IMR-90 (cell line): Measurements from ENCODE around the gene CTPS1. TPM values are rescaled to one million over a fixed set of nuclear protein-coding genes. Genes with fewer than 3 reads are reported as not detected.
A peak's percentile ranks its signal among the peaks of the same experiment; 100 is the strongest.

Experiments used
- ATAC-seq: fragments of 200-7000 bp; cut with Tn5 transposase; 2 replicates; pipeline ENCODE4 v1.9.1; 2020; ENCODE audit warnings: low read depth, mild to moderate bottlenecking, moderate library complexity
- BruUV-seq: library from RNA; stranded (reverse); fragments of 400-500 nt; replicated peaks from 2 replicates; lab custom pipeline; 2021; lab: Mats Ljungman, UMichigan
- CTCF ChIA-PET: fragments of 300-600 bp; formaldehyde crosslinking; extraction: SDS; loops from one replicate; lab custom pipeline; 2021; ENCODE audit warnings: antibody characterized with exemption; lab: Yijun Ruan, JAX
- POLR2A ChIA-PET: fragments of 300-600 bp; sonication (Branson Sonifier 250); formaldehyde crosslinking; loops from one replicate; lab custom pipeline; 2022; ENCODE audit warnings: antibody characterized with exemption; ENCODE audit not compliant: unreplicated experiment; lab: Charles Lee
- DNase-seq: peaks from one replicate; pipeline ENCODE4 v3.0.0; 2013
- H2AFZ ChIP-seq: replicated peaks from 2 replicates; pipeline ENCODE3; 2013; ENCODE audit warnings: low read length, mild to moderate bottlenecking; ENCODE audit not compliant: poor library complexity
- H2AK5ac ChIP-seq: 2 replicates; pipeline ENCODE4 v1.6.1; 2013; ENCODE audit warnings: low read depth, low read length, inconsistent platforms
- H2AK9ac ChIP-seq: replicated peaks from 2 replicates; pipeline ENCODE3; 2013; ENCODE audit warnings: mild to moderate bottlenecking, low read depth, low read length, moderate library complexity; ENCODE audit not compliant: poor library complexity
- H2BK120ac ChIP-seq: 2 replicates; pipeline ENCODE4 v1.6.1; 2013; ENCODE audit warnings: low read depth, low read length, inconsistent platforms
- H2BK15ac ChIP-seq: 3 replicates; pipeline ENCODE4 v1.6.1; 2013; ENCODE audit warnings: low read depth, low read length, inconsistent platforms
- H2BK20ac ChIP-seq: 2 replicates; pipeline ENCODE4 v1.6.1; 2013; ENCODE audit warnings: low read depth, mild to moderate bottlenecking, inconsistent platforms, low read length, moderate library complexity
- H2BK5ac ChIP-seq: 2 replicates; pipeline ENCODE4 v1.6.1; 2013; ENCODE audit warnings: mild to moderate bottlenecking, low read depth, low read length, inconsistent platforms; ENCODE audit not compliant: poor library complexity, severe bottlenecking
- H3K14ac ChIP-seq: replicated peaks from 2 replicates; pipeline ENCODE4 v1.6.1; 2013; ENCODE audit warnings: low read depth, low read length, inconsistent platforms
- H3K18ac ChIP-seq: 2 replicates; pipeline ENCODE4 v1.6.1; 2013; ENCODE audit warnings: low read depth, low read length, control low read depth
- H3K23ac ChIP-seq: 2 replicates; pipeline ENCODE4 v1.6.1; 2013; ENCODE audit warnings: low read depth, low read length, inconsistent platforms
- H3K27ac ChIP-seq: 2 replicates; pipeline ENCODE4 v1.5.1; 2013; ENCODE audit warnings: mild to moderate bottlenecking, control low read depth, low read length; ENCODE audit not compliant: insufficient read depth
- H3K27me3 ChIP-seq: 2 replicates; pipeline ENCODE4 v1.6.1; 2013; ENCODE audit warnings: low read length; ENCODE audit not compliant: control insufficient read depth, insufficient read depth
- H3K36me3 ChIP-seq: 2 replicates; pipeline ENCODE4 v1.6.1; 2013; ENCODE audit warnings: low read length, mixed read lengths; ENCODE audit not compliant: control insufficient read depth, insufficient read depth
- H3K4ac ChIP-seq: 2 replicates; pipeline ENCODE4 v1.6.1; 2013; ENCODE audit warnings: low read depth, low read length, inconsistent platforms
- H3K4me1 ChIP-seq: 2 replicates; pipeline ENCODE4 v1.6.1; 2013; ENCODE audit warnings: low read length, mixed read lengths; ENCODE audit not compliant: control insufficient read depth, insufficient read depth
- H3K4me2 ChIP-seq: 2 replicates; pipeline ENCODE4 v1.6.1; 2013; ENCODE audit warnings: low read depth, mild to moderate bottlenecking, control low read depth, low read length, moderate library complexity
- H3K4me3 ChIP-seq: 2 replicates; pipeline ENCODE4 v1.5.1; 2013; ENCODE audit warnings: low read depth, mild to moderate bottlenecking, control low read depth, low read length, moderate library complexity; ENCODE audit not compliant: insufficient read depth
- H3K56ac ChIP-seq: 2 replicates; pipeline ENCODE4 v1.6.1; 2013; ENCODE audit warnings: low read length, inconsistent platforms; ENCODE audit not compliant: insufficient read depth; ENCODE audit errors: extremely low read depth
- H3K79me1 ChIP-seq, 2 experiments: 2 replicates each; pipeline ENCODE4 v1.6.1; 2013; ENCODE audit warnings: low read length in 2 of 2, inconsistent platforms in 1 of 2, low read depth in 1 of 2
- H3K9ac ChIP-seq: 2 replicates; pipeline ENCODE4 v1.6.1; 2013; ENCODE audit warnings: low read depth, low read length, control low read depth
- H3K9me1 ChIP-seq: 2 replicates; pipeline ENCODE4 v1.6.1; 2013; ENCODE audit warnings: low read length, inconsistent platforms; ENCODE audit not compliant: insufficient read depth
- H3K9me3 ChIP-seq: 2 replicates; pipeline ENCODE4 v1.6.1; 2013; ENCODE audit warnings: low read length; ENCODE audit not compliant: control insufficient read depth, insufficient read depth
- H4K20me1 ChIP-seq: 2 replicates; pipeline ENCODE4 v1.6.1; 2013; ENCODE audit warnings: low read length, inconsistent platforms; ENCODE audit not compliant: insufficient read depth
- H4K5ac ChIP-seq: 2 replicates; pipeline ENCODE4 v1.6.1; 2013; ENCODE audit warnings: mild to moderate bottlenecking, low read depth, low read length, control low read depth
- H4K8ac ChIP-seq, 2 experiments: 2 replicates each; pipeline ENCODE4 v1.6.1; 2013; ENCODE audit warnings: low read depth in 2 of 2, low read length in 2 of 2, control low read depth in 1 of 2, inconsistent platforms in 1 of 2
- H4K91ac ChIP-seq: 2 replicates; pipeline ENCODE4 v1.6.1; 2013; ENCODE audit warnings: low read depth, low read length, inconsistent platforms; ENCODE audit not compliant: insufficient read depth
- BHLHE40 ChIP-seq: fragments of 150-350 bp; IDR thresholded peaks from 2 replicates; pipeline ENCODE4 v1.6.1; 2016; ENCODE audit warnings: mild to moderate bottlenecking, low read depth, low read length
- CHD1 ChIP-seq: IDR thresholded peaks from 2 replicates; pipeline ENCODE4 v1.6.1; 2012; ENCODE audit warnings: low read depth, low read length, improper control_type of control experiment
- FOS ChIP-seq: fragments of 150-350 bp; IDR thresholded peaks from 2 replicates; pipeline ENCODE4 v1.6.1; 2016; ENCODE audit warnings: low read depth, low read length
- MXI1 ChIP-seq: IDR thresholded peaks from 2 replicates; pipeline ENCODE4 v1.6.1; 2012; ENCODE audit warnings: low read depth, mild to moderate bottlenecking, low read length, moderate library complexity, borderline replicate concordance
- NFE2L2 ChIP-seq: fragments of 150-350 bp; IDR thresholded peaks from 2 replicates; pipeline ENCODE4 v1.6.1; 2016; ENCODE audit warnings: low read depth, mild to moderate bottlenecking, low read length
- POLR2A ChIP-seq: IDR thresholded peaks from 2 replicates; pipeline ENCODE4 v1.6.1; 2012; ENCODE audit warnings: mild to moderate bottlenecking, low read depth, low read length
- RFX5 ChIP-seq: IDR thresholded peaks from 2 replicates; pipeline ENCODE4 v1.8.0; 2012; ENCODE audit warnings: low read depth, mild to moderate bottlenecking, low read length, moderate library complexity
- SMC3 ChIP-seq: fragments of 150-350 bp; IDR thresholded peaks from 2 replicates; pipeline ENCODE4 v1.6.1; 2016; ENCODE audit warnings: low read depth, mild to moderate bottlenecking, antibody characterized with exemption, low read length, moderate library complexity
- USF2 ChIP-seq: fragments of 150-350 bp; IDR thresholded peaks from 2 replicates; pipeline ENCODE4 v1.6.1; 2017; ENCODE audit warnings: mild to moderate bottlenecking, antibody characterized with exemption, low read length, low read depth
- WGBS, 2 experiments: methylation state at CpG; one replicate each; pipeline versions ENCODE4 v1.1.5 to v1.1.7; 2013; ENCODE audit warnings: missing lambda C conversion rate in 2 of 2; ENCODE audit not compliant: insufficient read length in 1 of 2; ENCODE audit errors: extremely low coverage in 2 of 2; 5-methylcytosine and 5-hydroxymethylcytosine counted together
- dilution Hi-C: fragments of 300-500 bp; cut with HindIII; formaldehyde crosslinking; loops from one replicate; pipeline ENCODE4 v1.14.3; 2018; ENCODE audit warnings: low sequenced_read_pairs; ENCODE audit not compliant: unreplicated experiment
- in situ Hi-C: fragments of 300-500 bp; cut with MboI; formaldehyde crosslinking; loops from 3 replicates; pipeline ENCODE4 v1.14.3; 2019; ENCODE audit warnings: low sequenced_read_pairs, inconsistent platforms, mixed read lengths
- intact Hi-C: fragments of 100-400 bp; cut with micrococcal nuclease; formaldehyde crosslinking; loops from 2 replicates; pipeline ENCODE4 v1.10.0; 2022
- polyA plus RNA-seq, 3 experiments: library from polyadenylated mRNA; depleted of rRNA; stranded (reverse); fragments of >200 nt; gene quantifications; 2 replicates each; pipeline ENCODE4 v1.2.3, GENCODE V29; 2012; ENCODE audit warnings: low replicate concordance in 1 of 3
- total RNA-seq: library from RNA; depleted of rRNA; stranded (reverse); fragments of >200 nt; gene quantifications from 2 replicates; pipeline ENCODE4 v1.2.3, GENCODE V29; 2012
- TF ChIP-seq, protein P1 (sequence below): conservative IDR thresholded peaks from 2 replicates; pipeline ENCODE4 v1.5.1; 2012; ENCODE audit warnings: mild to moderate bottlenecking, low read depth, low read length, improper control_type of control experiment

The CTPS1 gene
- total and polyA plus RNA-seq, 2 of the 4 experiments (the other 2 are of a cell fraction) = 40.4 to 41.0 TPM

DNA sequence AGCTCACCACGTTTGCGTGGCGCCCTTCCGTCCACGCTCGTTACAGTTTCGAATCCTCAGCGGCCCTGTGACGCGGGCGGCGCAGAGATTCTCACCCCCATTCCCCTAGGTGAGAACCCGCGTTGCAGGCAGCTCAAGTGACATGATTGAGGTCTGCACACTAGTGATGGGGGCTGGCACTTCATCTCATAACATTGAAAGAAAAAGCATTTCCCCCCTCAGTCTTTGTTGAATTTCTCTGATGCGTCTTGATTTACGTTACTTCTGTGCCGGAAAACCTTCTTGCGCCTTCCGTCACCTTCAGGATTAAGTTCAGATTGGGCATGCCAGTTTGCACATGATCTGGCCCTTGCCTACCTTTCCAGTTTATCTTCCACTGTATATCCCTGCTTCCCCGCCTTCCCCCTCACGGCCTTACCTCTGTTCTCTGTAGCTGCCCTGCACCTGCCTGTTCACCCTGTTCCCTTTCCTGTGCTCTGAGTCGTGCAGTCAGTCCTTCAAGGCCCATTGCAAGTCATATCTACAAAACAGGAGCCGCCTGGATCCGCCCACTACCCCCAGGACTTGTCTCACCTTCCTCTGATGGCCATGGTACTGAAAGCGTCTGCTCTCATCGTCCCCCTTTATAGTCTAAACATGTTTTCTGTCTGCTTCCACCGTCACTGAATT lies 1.1 kb downstream of the CTPS1 start (continued):
- no peak for TF ChIP-seq BHLHE40
- no peak for TF ChIP-seq NFE2L2
- TF ChIP-seq POLR2A = peak; percentile 83

- H3K27ac ChIP-seq = peak overlapping the region; percentile 61; the same call in 1 of the 2 replicates
- peaks cover 18 to 65% of the 10 kb centered on the region in 2 experiments for H3K79me1 ChIP-seq
- no peak for DNase-seq
- peak overlapping the region; percentile 45 to 66; a peak in 2 of 4 replicates for H4K8ac ChIP-seq
- H2AK9ac ChIP-seq = peak overlapping the region; percentile 22
- in situ Hi-C loops (no loop called here), intact Hi-C loops (no loop called here), dilution Hi-C loops (no loop called here)
- H3K9ac ChIP-seq = peak overlapping the region; percentile 5; the same call in 1 of the 2 replicates
- H3K4me2 ChIP-seq = peak overlapping the region; percentile 90
- H3K27me3 ChIP-seq = no peaks in the 10 kb centered on the region
- H3K4ac ChIP-seq = peak overlapping the region; percentile 77
- H3K14ac ChIP-seq = peak overlapping the region; percentile 77
- peak overlapping the region; percentile 70; the same call in 1 of the 2 replicates for H2AK5ac ChIP-seq
- peak overlapping the region; percentile 46; the same call in 1 of the 2 replicates for H2BK20ac ChIP-seq
- H3K23ac ChIP-seq = peak overlapping the region; percentile 83
- CTCF ChIA-PET = no interaction called here
- WGBS, 2 experiments = 50% methylated on average over 4 of the region's 14 CpGs; no CpG with 5 or more reads in 1 of the 2 experiments
- peak overlapping the region; percentile 89; the same call in 2 of the 3 replicates for H2BK15ac ChIP-seq
- peaks cover 10% of the 10 kb centered on the region for H3K36me3 ChIP-seq
- peaks cover 19% of the 10 kb centered on the region for H3K9me1 ChIP-seq
- H2BK5ac ChIP-seq = peak overlapping the region; percentile 42
- no peak overlapping the region for H3K4me3 ChIP-seq
- peak overlapping the region; percentile 39 for H4K5ac ChIP-seq
- ATAC-seq = no peak
- H3K9me3 ChIP-seq = no peaks in the 10 kb centered on the region
- peak overlapping the region; percentile 55; the same call in 1 of the 2 replicates for H3K56ac ChIP-seq
- peak overlapping the region; percentile 63; the same call in 1 of the 2 replicates for H2BK120ac ChIP-seq
- BruUV-seq = no TSS peak
- peak overlapping the region; percentile 19; the same call in 1 of the 2 replicates for H3K18ac ChIP-seq
- POLR2A ChIA-PET = no interaction called here
- peaks cover 28% of the 10 kb centered on the region for H3K4me1 ChIP-seq
- 0 out of 2 replicates have a peak overlapping the region, but pooled peaks have one; percentile 25 for H4K91ac ChIP-seq
- no peak overlapping the region for H2AFZ ChIP-seq
- H4K20me1 ChIP-seq = peaks cover 38% of the 10 kb centered on the region
- TF ChIP-seq MXI1 (no peak), POLR2A (no peak), CHD1 (no peak), FOS (no peak), BHLHE40 (no peak), USF2 (no peak), RFX5 (no peak), SMC3 (no peak)
- TF ChIP-seq, protein P1, sequence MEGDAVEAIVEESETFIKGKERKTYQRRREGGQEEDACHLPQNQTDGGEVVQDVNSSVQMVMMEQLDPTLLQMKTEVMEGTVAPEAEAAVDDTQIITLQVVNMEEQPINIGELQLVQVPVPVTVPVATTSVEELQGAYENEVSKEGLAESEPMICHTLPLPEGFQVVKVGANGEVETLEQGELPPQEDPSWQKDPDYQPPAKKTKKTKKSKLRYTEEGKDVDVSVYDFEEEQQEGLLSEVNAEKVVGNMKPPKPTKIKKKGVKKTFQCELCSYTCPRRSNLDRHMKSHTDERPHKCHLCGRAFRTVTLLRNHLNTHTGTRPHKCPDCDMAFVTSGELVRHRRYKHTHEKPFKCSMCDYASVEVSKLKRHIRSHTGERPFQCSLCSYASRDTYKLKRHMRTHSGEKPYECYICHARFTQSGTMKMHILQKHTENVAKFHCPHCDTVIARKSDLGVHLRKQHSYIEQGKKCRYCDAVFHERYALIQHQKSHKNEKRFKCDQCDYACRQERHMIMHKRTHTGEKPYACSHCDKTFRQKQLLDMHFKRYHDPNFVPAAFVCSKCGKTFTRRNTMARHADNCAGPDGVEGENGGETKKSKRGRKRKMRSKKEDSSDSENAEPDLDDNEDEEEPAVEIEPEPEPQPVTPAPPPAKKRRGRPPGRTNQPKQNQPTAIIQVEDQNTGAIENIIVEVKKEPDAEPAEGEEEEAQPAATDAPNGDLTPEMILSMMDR = no peak
Measured at GRCh38 chr1:40981691-40982448, 2.4 kb downstream of the CTPS1 start.
